ENCODE data around the gene MAML1. TPM values are rescaled to one million over a fixed set of nuclear protein-coding genes. Genes with fewer than 3 reads are reported as not detected.

MAML1 gene
- total RNA-seq, 1 experiment from 2014 or later, result 42.2 TPM

GRCh38 chr5:179716286-179716685, 16.3 kb upstream of the MAML1 start:
- ChIA-PET CTCF (no interaction called here), POLR2A (interaction anchor here (0.5 kb wide), 1 partner anchor 107 kb away, joined by 5 read pairs; no protein-coding TSS in a partner anchor)
- DNase-seq (ENCODE audit: low spot score), result no peak
- no peak for ATAC-seq
- Mint-ChIP-seq H3K36me3 (peaks cover 71% of the 10 kb centered on the region), H3K4me3 (no peak overlapping the region), H3K27ac (no peak overlapping the region), H3K27me3 (ENCODE audit: low read depth) (no peaks in the 10 kb centered on the region), H3K9me3 (no peaks in the 10 kb centered on the region), H3K4me1 (no peaks in the 10 kb centered on the region)
- no peak for TF ChIP-seq ZNF121 (CRISPR knock-in tag; IDR thresholded peaks at IDR 0.05)
- no peak for TF ChIP-seq ZNF232 (CRISPR knock-in tag; IDR thresholded peaks at IDR 0.05)
- no peak for TF ChIP-seq EMX1 (CRISPR knock-in tag; IDR thresholded peaks at IDR 0.05)
- no peak for TF ChIP-seq ZNF138 (CRISPR knock-in tag; conservative IDR thresholded peaks at IDR 0.05)
- TF ChIP-seq CREM (CRISPR knock-in tag; IDR thresholded peaks at IDR 0.05), result no peak
- TF ChIP-seq OVOL2 (CRISPR knock-in tag; IDR thresholded peaks at IDR 0.05; ENCODE audit: borderline replicate concordance), result no peak
- TF ChIP-seq ETV6 (CRISPR knock-in tag; IDR thresholded peaks at IDR 0.05), result no peak
- TF ChIP-seq ZNF396 (CRISPR knock-in tag; IDR thresholded peaks at IDR 0.05; ENCODE audit: borderline replicate concordance), result no peak
- no peak for TF ChIP-seq GTF2I (CRISPR knock-in tag; conservative IDR thresholded peaks at IDR 0.05)
- no peak for TF ChIP-seq AR (CRISPR knock-in tag; IDR thresholded peaks at IDR 0.05)
- TF ChIP-seq SP1 (CRISPR knock-in tag; conservative IDR thresholded peaks at IDR 0.05), result no peak
- TF ChIP-seq ELF4 (CRISPR knock-in tag; IDR thresholded peaks at IDR 0.05; ENCODE audit: low read depth), result no peak
- TF ChIP-seq JAZF1 (CRISPR knock-in tag; IDR thresholded peaks at IDR 0.05), result no peak
- TF ChIP-seq ZNF425 (CRISPR knock-in tag; conservative IDR thresholded peaks at IDR 0.05), result no peak

GRCh38 chr5:179720222-179720621, 12.4 kb upstream of the MAML1 start:
- no peak overlapping the region for H3K27ac Mint-ChIP-seq
- ChIA-PET CTCF (no interaction called here), POLR2A (interaction anchor here (0.9 kb wide), 1 partner anchor 35 kb away, joined by 3 read pairs; no protein-coding TSS in a partner anchor)
- no peaks in the 10 kb centered on the region for H3K4me1 Mint-ChIP-seq
- H3K36me3 Mint-ChIP-seq, result peaks cover 77% of the 10 kb centered on the region
- ATAC-seq (no peak), DNase-seq (ENCODE audit: low spot score) (no peak)
- no peak overlapping the region for H3K4me3 Mint-ChIP-seq
- H3K27me3 Mint-ChIP-seq (ENCODE audit: low read depth), result no peaks in the 10 kb centered on the region
- no peaks in the 10 kb centered on the region for H3K9me3 Mint-ChIP-seq
- TF ChIP-seq NR1H2 (CRISPR knock-in tag; IDR thresholded peaks at IDR 0.05) (no peak), ZNF416 (CRISPR knock-in tag; IDR thresholded peaks at IDR 0.05) (no peak), NR2C2 (CRISPR knock-in tag; IDR thresholded peaks at IDR 0.05) (no peak), TP53 (CRISPR knock-in tag; IDR thresholded peaks at IDR 0.05) (no peak), NFATC4 (CRISPR knock-in tag; IDR thresholded peaks at IDR 0.05) (no peak)
- TF ChIP-seq, protein P1, sequence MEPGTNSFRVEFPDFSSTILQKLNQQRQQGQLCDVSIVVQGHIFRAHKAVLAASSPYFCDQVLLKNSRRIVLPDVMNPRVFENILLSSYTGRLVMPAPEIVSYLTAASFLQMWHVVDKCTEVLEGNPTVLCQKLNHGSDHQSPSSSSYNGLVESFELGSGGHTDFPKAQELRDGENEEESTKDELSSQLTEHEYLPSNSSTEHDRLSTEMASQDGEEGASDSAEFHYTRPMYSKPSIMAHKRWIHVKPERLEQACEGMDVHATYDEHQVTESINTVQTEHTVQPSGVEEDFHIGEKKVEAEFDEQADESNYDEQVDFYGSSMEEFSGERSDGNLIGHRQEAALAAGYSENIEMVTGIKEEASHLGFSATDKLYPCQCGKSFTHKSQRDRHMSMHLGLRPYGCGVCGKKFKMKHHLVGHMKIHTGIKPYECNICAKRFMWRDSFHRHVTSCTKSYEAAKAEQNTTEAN (CRISPR knock-in tag; IDR thresholded peaks at IDR 0.05), result no peak
- TF ChIP-seq, protein P2, sequence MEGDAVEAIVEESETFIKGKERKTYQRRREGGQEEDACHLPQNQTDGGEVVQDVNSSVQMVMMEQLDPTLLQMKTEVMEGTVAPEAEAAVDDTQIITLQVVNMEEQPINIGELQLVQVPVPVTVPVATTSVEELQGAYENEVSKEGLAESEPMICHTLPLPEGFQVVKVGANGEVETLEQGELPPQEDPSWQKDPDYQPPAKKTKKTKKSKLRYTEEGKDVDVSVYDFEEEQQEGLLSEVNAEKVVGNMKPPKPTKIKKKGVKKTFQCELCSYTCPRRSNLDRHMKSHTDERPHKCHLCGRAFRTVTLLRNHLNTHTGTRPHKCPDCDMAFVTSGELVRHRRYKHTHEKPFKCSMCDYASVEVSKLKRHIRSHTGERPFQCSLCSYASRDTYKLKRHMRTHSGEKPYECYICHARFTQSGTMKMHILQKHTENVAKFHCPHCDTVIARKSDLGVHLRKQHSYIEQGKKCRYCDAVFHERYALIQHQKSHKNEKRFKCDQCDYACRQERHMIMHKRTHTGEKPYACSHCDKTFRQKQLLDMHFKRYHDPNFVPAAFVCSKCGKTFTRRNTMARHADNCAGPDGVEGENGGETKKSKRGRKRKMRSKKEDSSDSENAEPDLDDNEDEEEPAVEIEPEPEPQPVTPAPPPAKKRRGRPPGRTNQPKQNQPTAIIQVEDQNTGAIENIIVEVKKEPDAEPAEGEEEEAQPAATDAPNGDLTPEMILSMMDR (IDR thresholded peaks at IDR 0.05), result no peak
- TF ChIP-seq, protein P3, sequence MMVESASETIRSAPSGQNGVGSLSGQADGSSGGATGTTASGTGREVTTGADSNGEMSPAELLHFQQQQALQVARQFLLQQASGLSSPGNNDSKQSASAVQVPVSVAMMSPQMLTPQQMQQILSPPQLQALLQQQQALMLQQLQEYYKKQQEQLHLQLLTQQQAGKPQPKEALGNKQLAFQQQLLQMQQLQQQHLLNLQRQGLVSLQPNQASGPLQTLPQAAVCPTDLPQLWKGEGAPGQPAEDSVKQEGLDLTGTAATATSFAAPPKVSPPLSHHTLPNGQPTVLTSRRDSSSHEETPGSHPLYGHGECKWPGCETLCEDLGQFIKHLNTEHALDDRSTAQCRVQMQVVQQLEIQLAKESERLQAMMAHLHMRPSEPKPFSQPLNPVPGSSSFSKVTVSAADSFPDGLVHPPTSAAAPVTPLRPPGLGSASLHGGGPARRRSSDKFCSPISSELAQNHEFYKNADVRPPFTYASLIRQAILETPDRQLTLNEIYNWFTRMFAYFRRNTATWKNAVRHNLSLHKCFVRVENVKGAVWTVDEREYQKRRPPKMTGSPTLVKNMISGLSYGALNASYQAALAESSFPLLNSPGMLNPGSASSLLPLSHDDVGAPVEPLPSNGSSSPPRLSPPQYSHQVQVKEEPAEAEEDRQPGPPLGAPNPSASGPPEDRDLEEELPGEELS (CRISPR knock-in tag; IDR thresholded peaks at IDR 0.05), result no peak
- TF ChIP-seq, protein P4, sequence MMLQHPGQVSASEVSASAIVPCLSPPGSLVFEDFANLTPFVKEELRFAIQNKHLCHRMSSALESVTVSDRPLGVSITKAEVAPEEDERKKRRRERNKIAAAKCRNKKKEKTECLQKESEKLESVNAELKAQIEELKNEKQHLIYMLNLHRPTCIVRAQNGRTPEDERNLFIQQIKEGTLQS (CRISPR knock-in tag; conservative IDR thresholded peaks at IDR 0.05), result no peak
- TF ChIP-seq, protein P5, sequence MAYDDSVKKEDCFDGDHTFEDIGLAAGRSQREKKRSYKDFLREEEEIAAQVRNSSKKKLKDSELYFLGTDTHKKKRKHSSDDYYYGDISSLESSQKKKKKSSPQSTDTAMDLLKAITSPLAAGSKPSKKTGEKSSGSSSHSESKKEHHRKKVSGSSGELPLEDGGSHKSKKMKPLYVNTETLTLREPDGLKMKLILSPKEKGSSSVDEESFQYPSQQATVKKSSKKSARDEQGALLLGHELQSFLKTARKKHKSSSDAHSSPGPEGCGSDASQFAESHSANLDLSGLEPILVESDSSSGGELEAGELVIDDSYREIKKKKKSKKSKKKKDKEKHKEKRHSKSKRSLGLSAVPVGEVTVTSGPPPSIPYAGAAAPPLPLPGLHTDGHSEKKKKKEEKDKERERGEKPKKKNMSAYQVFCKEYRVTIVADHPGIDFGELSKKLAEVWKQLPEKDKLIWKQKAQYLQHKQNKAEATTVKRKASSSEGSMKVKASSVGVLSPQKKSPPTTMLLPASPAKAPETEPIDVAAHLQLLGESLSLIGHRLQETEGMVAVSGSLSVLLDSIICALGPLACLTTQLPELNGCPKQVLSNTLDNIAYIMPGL (CRISPR knock-in tag; IDR thresholded peaks at IDR 0.05), result no peak
- TF ChIP-seq, protein P6, sequence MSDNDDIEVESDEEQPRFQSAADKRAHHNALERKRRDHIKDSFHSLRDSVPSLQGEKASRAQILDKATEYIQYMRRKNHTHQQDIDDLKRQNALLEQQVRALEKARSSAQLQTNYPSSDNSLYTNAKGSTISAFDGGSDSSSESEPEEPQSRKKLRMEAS (CRISPR knock-in tag; IDR thresholded peaks at IDR 0.05), result no peak

Data from WTC11 (cell line).